ENCODE results near the gene TOR1B.

Gene TOR1B

GRCh38 chr9:129810116-129810515 lies 7.1 kb downstream of the TOR1B start:
- Histone ChIP-seq H3K79me2 (ENCODE audit: control insufficient read depth, low read length) (0 out of 2 replicates have a peak, but pooled peaks cover 4% of the 10 kb centered on the region), H3K4me2 (ENCODE audit: low read length) (no peak overlapping the region), H3K27ac (ENCODE audit: low read depth, low read length) (no peak overlapping the region), H3K4me3 (ENCODE audit: low read length) (no peak overlapping the region), H3F3A (ENCODE audit: control insufficient read depth, insufficient read depth) (peaks cover 5% of the 10 kb centered on the region; the same call in 1 of the 2 replicates), H3K9me2 (replicated peaks; ENCODE audit: control insufficient read depth, low read length) (no peaks in the 10 kb centered on the region), H3K27me3 (ENCODE audit: control insufficient read depth, low read length) (no peaks in the 10 kb centered on the region), H3K36me3 (ENCODE audit: control insufficient read depth, low read length) (peaks cover 60% of the 10 kb centered on the region), H3K9me3 (ENCODE audit: control insufficient read depth, insufficient read depth, low read length) (no peaks in the 10 kb centered on the region), H3K4me1 (ENCODE audit: control insufficient read depth, low read length) (peaks cover 7% of the 10 kb centered on the region; the same call in 1 of the 2 replicates), H4K20me1 (ENCODE audit: control insufficient read depth, insufficient read depth, low read depth, low read length) (no peaks in the 10 kb centered on the region)
- TF ChIP-seq CTCF (IDR thresholded peaks at IDR 0.05; ENCODE audit: low read depth, low read length, poor library complexity, severe bottlenecking), result no peak
- no peak for TF ChIP-seq EZH2phosphoT487 (IDR thresholded peaks at IDR 0.05; ENCODE audit: borderline replicate concordance, low read length)

GRCh38 chr9:129810788-129811187 lies 7.8 kb downstream of the TOR1B start:
- no peaks in the 10 kb centered on the region for H4K20me1 ChIP-seq (ENCODE audit: control insufficient read depth, insufficient read depth, low read depth, low read length)
- peaks cover 7% of the 10 kb centered on the region; the same call in 1 of the 2 replicates for H3K4me1 ChIP-seq (ENCODE audit: control insufficient read depth, low read length)
- no peaks in the 10 kb centered on the region for H3K9me2 ChIP-seq (replicated peaks; ENCODE audit: control insufficient read depth, low read length)
- H3K4me3 ChIP-seq (ENCODE audit: low read length), result no peak overlapping the region
- no peaks in the 10 kb centered on the region for H3K9me3 ChIP-seq (ENCODE audit: control insufficient read depth, insufficient read depth, low read length)
- 0 out of 2 replicates have a peak, but pooled peaks cover 4% of the 10 kb centered on the region for H3K79me2 ChIP-seq (ENCODE audit: control insufficient read depth, low read length)
- H3K36me3 ChIP-seq (ENCODE audit: control insufficient read depth, low read length), result peaks cover 61% of the 10 kb centered on the region
- H3K4me2 ChIP-seq (ENCODE audit: low read length), result no peak overlapping the region
- no peak overlapping the region for H3K27ac ChIP-seq (ENCODE audit: low read depth, low read length)
- H3F3A ChIP-seq (ENCODE audit: control insufficient read depth, insufficient read depth), result peaks cover 5% of the 10 kb centered on the region; the same call in 1 of the 2 replicates
- TF ChIP-seq CTCF (IDR thresholded peaks at IDR 0.05; ENCODE audit: low read depth, low read length, poor library complexity, severe bottlenecking) (no peak), EZH2phosphoT487 (IDR thresholded peaks at IDR 0.05; ENCODE audit: borderline replicate concordance, low read length) (no peak)
- no peaks in the 10 kb centered on the region for H3K27me3 ChIP-seq (ENCODE audit: control insufficient read depth, low read length)

DNA sequence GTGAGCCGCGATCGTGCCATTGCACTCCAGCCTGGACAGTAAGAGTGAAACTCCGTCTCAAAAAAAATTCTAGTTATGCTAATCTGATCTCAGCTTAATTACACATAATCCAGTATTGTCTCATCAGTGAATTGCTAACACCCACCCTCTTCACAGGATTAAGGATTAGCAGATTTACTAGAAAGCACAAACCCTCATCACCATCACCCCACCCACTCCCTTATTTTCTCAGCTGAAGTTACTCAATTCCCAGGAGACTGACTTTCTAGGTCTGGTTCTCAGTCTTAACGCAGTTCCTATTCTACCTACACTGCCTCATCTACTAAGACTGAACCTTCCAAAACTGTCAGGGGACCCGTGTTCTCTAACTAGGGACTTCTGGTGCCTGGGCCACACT lies 9.0 kb downstream of the TOR1B start:
- Histone ChIP-seq H3K36me3 (ENCODE audit: control insufficient read depth, low read length) (peaks cover 71% of the 10 kb centered on the region), H3K4me2 (ENCODE audit: low read length) (no peak overlapping the region), H3K27ac (ENCODE audit: low read depth, low read length) (no peak overlapping the region), H3K9me2 (replicated peaks; ENCODE audit: control insufficient read depth, low read length) (no peaks in the 10 kb centered on the region), H3K4me3 (ENCODE audit: low read length) (no peak overlapping the region), H3K27me3 (ENCODE audit: control insufficient read depth, low read length) (no peaks in the 10 kb centered on the region), H3F3A (ENCODE audit: control insufficient read depth, insufficient read depth) (0 out of 2 replicates have a peak, but pooled peaks cover under 1% of the 10 kb centered on the region), H3K79me2 (ENCODE audit: control insufficient read depth, low read length) (0 out of 2 replicates have a peak, but pooled peaks cover 4% of the 10 kb centered on the region), H4K20me1 (ENCODE audit: control insufficient read depth, insufficient read depth, low read depth, low read length) (no peaks in the 10 kb centered on the region), H3K4me1 (ENCODE audit: control insufficient read depth, low read length) (0 out of 2 replicates have a peak, but pooled peaks cover 2% of the 10 kb centered on the region), H3K9me3 (ENCODE audit: control insufficient read depth, insufficient read depth, low read length) (no peaks in the 10 kb centered on the region)
- TF ChIP-seq EZH2phosphoT487 (IDR thresholded peaks at IDR 0.05; ENCODE audit: borderline replicate concordance, low read length) (no peak), CTCF (IDR thresholded peaks at IDR 0.05; ENCODE audit: low read depth, low read length, poor library complexity, severe bottlenecking) (no peak)

Measured in DOHH2 (cell line).